GM12864 (cell line): ENCODE results near the gene MYLK2.
"Not testable (repeated sequence)": the region's sequence is repeated elsewhere in the genome, so short reads cannot be mapped to it uniquely, and the experiment has no call there.

Experiments used
- DNase-seq: peaks from one replicate; pipeline ENCODE4 v3.0.0-alpha.2; 2011; ENCODE audit warnings: low read depth
- H3K4me3 ChIP-seq: 2 replicates; pipeline ENCODE4 v1.5.1; 2011; ENCODE audit warnings: mild to moderate bottlenecking, low read depth, low read length, control low read depth
- TF ChIP-seq, protein P1 (sequence below): IDR thresholded peaks from 2 replicates; pipeline ENCODE4 v1.5.1; 2011; ENCODE audit warnings: low read depth, mild to moderate bottlenecking, moderate library complexity, low read length, control low read depth, inconsistent platforms; ENCODE audit errors: missing control alignments

The MYLK2 gene

GRCh38 chr20:31827059-31827458, 7.9 kb downstream of the MYLK2 start:
- no peak for DNase-seq
- no peak overlapping the region for H3K4me3 ChIP-seq
- TF ChIP-seq, protein P1, sequence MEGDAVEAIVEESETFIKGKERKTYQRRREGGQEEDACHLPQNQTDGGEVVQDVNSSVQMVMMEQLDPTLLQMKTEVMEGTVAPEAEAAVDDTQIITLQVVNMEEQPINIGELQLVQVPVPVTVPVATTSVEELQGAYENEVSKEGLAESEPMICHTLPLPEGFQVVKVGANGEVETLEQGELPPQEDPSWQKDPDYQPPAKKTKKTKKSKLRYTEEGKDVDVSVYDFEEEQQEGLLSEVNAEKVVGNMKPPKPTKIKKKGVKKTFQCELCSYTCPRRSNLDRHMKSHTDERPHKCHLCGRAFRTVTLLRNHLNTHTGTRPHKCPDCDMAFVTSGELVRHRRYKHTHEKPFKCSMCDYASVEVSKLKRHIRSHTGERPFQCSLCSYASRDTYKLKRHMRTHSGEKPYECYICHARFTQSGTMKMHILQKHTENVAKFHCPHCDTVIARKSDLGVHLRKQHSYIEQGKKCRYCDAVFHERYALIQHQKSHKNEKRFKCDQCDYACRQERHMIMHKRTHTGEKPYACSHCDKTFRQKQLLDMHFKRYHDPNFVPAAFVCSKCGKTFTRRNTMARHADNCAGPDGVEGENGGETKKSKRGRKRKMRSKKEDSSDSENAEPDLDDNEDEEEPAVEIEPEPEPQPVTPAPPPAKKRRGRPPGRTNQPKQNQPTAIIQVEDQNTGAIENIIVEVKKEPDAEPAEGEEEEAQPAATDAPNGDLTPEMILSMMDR, result no peak

DNA sequence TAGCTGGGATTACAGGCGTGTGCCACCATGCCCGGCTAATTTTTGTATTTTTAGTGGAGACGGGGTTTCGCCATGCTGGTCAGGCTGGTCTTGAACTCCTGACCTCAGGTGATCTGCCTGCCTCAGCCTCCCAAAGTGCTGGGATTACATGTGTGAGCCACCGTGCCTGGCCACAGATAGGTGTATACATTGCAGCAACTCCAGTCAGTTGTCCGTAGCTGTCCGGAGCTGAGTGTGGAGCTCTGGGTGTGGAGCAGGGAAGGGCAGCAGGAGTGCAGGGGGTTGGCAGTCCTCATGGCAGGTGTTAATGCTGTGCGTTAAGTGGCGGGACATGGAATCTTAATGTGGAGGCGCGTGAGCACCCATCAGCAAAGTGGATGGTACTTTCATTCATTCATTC, 8.9 kb downstream of the MYLK2 start:
- DNase-seq, H3K4me3 ChIP-seq: not testable (repeated sequence)

GRCh38 chr20:31829731-31830130, 10.6 kb downstream of the MYLK2 start:
- DNase-seq, result no peak
- no peak overlapping the region for H3K4me3 ChIP-seq
- TF ChIP-seq, protein P1, result no peak

DNA sequence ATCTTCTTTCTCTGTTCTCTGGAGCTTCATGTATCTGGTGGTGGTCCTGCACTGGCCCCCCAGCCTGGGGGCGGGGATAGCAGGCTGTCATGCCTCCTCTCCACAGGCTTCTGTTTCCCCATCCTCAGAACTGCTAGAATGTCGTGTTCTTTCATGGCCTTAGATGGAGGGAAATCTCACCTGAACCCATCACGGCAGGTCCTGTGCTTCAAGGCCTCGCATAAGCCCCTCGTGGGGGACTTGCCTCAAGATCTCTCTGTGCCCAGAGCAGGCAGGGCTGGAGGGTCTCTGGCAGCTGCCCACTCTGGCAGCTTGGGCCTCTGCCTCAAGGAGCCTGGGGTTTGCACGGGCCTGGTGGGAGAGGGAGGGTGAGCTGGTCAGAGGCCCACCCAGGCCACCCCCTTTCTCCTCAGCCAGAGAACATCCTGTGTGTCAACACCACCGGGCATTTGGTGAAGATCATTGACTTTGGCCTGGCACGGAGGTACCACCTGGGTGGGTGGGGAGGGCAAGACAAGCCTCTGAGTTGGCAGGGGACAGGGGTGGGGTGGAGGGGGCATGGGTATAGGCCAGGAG, 11.3 kb downstream of the MYLK2 start:
- DNase-seq, result no peak
- TF ChIP-seq, protein P1, result no peak
- no peak overlapping the region for H3K4me3 ChIP-seq

DNA sequence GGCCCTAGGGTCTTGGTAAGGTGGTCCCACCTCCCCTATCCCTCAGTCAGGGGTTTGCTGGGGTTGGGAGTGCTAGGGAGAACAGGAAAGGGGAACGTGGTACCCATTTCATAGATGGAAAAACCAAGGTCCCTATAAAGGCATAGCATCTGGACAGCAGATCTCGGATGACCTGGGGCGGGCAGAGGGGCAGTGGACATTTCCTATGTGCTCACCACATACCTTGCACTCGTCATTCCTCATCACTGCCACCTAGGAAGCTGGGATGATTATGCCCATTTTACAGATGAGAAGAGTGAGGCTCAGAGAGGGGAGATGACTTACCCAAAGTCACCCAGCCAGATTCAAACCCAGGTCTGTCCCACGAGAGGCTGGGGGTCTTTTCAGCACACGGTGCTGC, 12.1 kb downstream of the MYLK2 start:
- TF ChIP-seq, protein P1, result no peak
- no peak overlapping the region for H3K4me3 ChIP-seq
- DNase-seq, result no peak

GRCh38 chr20:31831771-31832306, 12.7 kb downstream of the MYLK2 start:
- TF ChIP-seq, protein P1, result no peak
- no peak overlapping the region for H3K4me3 ChIP-seq
- DNase-seq, result no peak

DNA sequence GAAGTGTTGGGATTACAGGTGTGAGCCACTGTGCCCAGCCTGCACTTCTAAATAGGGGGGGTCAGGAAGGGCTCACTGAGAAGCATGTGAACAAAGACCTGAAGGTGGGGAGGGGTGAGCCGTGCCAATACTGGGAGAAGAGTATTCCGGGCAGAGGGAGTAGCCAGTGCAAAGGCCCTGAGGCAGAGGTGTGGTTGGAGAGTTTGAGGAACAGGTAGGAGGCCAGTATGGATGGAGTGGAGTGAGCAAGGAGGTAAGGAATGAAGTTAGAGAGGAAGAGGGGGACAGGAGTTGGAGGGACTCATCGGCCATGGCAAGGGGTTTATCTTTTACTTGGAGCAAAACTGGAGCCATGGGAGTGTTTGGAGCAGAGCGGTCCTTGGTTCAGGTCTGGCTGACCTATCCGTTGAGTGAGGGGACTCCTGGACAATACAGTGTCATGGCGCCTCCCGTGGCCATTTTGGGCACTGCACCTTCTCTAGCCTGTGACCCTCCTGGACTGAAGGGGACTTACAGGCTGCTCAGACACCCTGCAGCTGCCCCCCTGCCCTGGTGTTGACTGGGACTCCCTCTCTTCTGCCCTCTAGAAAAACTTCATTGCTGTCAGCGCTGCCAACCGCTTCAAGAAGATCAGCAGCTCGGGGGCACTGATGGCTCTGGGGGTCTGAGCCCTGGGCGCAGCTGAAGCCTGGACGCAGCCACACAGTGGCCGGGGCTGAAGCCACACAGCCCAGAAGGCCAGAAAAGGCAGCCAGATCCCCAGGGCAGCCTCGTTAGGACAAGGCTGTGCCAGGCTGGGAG, 14.2 kb downstream of the MYLK2 start:
- DNase-seq, result no peak
- TF ChIP-seq, protein P1, result peak; percentile 99

More for the DNA sequence above, 14.2 kb downstream of the MYLK2 start:
- H3K4me3 ChIP-seq, result no peak overlapping the region
